ENCODE measurements around the gene AK2.

DNA sequence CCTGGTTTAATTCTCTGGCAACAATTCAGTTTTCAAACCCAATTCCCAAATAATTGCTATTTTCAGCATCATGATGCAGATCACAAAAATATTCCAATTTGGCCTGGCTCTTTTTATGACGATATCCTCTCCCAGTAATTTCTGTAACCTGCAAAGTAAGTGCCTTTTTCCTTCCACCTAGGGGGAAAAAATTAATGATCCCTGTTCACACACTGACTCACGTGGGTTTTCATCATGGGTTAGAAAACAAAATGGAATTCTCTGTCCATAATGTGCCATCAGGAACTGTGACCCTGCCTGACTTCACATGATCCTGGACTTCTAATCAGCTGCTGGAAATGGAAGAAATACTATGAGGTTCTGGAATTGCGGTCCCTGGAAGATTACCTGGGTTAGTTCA is 24.5 kb downstream of the AK2 start:
- no peak for TF ChIP-seq EZH2 (IDR thresholded peaks at IDR 0.05; ENCODE audit: borderline replicate concordance, low read length)
- no peak for TF ChIP-seq CTCF (conservative IDR thresholded peaks at IDR 0.05 in 1 of 2, IDR thresholded peaks at IDR 0.05 in 1 of 2; ENCODE audit: extremely low read depth in 1 of 2, insufficient read depth in 1 of 2, low read depth in 1 of 2, low read length in 2 of 2)
